ENCODE data around the gene GPR156. TPM values are rescaled to one million over a fixed set of nuclear protein-coding genes. Genes with fewer than 3 reads are reported as not detected.
A peak's percentile ranks its signal among the peaks of the same experiment; 100 is the strongest.

GPR156 gene
- total RNA-seq, 1 experiment from 2014 or later, result 3.1 TPM

DNA sequence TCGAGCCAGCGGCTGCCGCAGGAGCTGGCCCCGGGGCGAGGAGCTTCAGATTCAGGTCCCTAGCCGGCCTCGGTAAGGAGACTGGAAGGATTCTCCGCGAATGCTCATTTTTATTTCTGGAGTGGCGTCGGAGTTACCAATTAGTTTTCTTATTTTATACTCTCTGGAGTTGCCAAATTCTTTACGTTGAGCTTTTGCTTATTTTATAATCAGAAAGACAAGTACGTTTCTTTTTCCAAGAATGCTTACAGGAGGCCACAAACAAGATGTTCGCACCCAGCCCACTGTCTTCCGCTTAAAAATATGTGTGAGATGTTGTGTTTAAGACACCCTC, 453 bp upstream of the GPR156 start:
- TF ChIP-seq, protein P1, sequence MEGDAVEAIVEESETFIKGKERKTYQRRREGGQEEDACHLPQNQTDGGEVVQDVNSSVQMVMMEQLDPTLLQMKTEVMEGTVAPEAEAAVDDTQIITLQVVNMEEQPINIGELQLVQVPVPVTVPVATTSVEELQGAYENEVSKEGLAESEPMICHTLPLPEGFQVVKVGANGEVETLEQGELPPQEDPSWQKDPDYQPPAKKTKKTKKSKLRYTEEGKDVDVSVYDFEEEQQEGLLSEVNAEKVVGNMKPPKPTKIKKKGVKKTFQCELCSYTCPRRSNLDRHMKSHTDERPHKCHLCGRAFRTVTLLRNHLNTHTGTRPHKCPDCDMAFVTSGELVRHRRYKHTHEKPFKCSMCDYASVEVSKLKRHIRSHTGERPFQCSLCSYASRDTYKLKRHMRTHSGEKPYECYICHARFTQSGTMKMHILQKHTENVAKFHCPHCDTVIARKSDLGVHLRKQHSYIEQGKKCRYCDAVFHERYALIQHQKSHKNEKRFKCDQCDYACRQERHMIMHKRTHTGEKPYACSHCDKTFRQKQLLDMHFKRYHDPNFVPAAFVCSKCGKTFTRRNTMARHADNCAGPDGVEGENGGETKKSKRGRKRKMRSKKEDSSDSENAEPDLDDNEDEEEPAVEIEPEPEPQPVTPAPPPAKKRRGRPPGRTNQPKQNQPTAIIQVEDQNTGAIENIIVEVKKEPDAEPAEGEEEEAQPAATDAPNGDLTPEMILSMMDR (IDR thresholded peaks at IDR 0.05; ENCODE audit: insufficient read depth in 1 of 2, low read depth in 1 of 2, low read length in 1 of 2, severe bottlenecking in 1 of 2, unreplicated experiment in 1 of 2), result no peak
- intact Hi-C loops (cut with micrococcal nuclease; ENCODE audit: unreplicated experiment), result no loop called here
- BruUV-seq (replicated peaks), result TSS peak; percentile 74
- 0 out of 2 replicates have a peak, but pooled peaks cover 5% of the 10 kb centered on the region for H3K4me1 ChIP-seq
- Mint-ChIP-seq H3K27ac (ENCODE audit: unreplicated experiment) (no peak overlapping the region), H3K36me3 (ENCODE audit: insufficient read depth, unreplicated experiment) (no peaks in the 10 kb centered on the region), H3K4me3 (ENCODE audit: unreplicated experiment) (peak overlapping the region; percentile 49), H3K9me3 (ENCODE audit: unreplicated experiment) (no peaks in the 10 kb centered on the region), H3K4me1 (ENCODE audit: low read depth, unreplicated experiment) (no peaks in the 10 kb centered on the region), H3K27me3 (ENCODE audit: insufficient read depth, unreplicated experiment) (peaks cover 2% of the 10 kb centered on the region)
- H3K9me3 ChIP-seq, result no peaks in the 10 kb centered on the region; the same call in 1 of the 2 replicates
- no peaks in the 10 kb centered on the region for H3K27me3 ChIP-seq (replicated peaks; ENCODE audit: control insufficient read depth, insufficient read depth, low read length)
- H3K36me3 ChIP-seq (ENCODE audit: control insufficient read depth, insufficient read depth, low read length), result no peaks in the 10 kb centered on the region
- peak overlapping the region; percentile 57 for H3K4me3 ChIP-seq (ENCODE audit: low read depth, low read length)
- ChIA-PET POLR2A (no interaction called here), CTCF (interaction anchor here (1.3 kb wide), 1 partner anchor 132 kb away, joined by 4 read pairs; no protein-coding TSS in a partner anchor)
- DNase-seq, result no peak

DNA sequence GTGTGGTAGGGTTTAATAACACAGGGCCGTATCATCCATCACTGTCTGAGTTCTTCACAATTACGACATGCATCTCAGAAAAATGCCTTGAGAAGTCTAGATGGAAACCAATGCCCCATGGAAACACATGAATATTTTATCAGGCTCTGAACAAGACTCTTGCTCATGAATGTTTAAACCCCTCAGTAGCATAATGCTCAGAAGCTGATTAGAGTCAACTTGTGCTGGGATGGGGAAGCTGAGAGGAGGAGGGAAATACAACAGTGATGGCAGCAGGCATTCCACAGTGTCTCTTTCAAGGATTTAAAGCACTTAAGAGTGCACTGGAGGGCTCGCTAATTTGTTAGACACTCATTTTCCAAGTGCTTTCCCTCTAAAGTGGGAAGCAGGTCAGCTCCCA, 3.8 kb downstream of the GPR156 start:
- no peaks in the 10 kb centered on the region for H3K9me3 Mint-ChIP-seq (ENCODE audit: unreplicated experiment)
- DNase-seq, result no peak
- no peaks in the 10 kb centered on the region for H3K36me3 Mint-ChIP-seq (ENCODE audit: insufficient read depth, unreplicated experiment)
- H3K27me3 Mint-ChIP-seq (ENCODE audit: insufficient read depth, unreplicated experiment), result peaks cover 2% of the 10 kb centered on the region
- H3K4me1 Mint-ChIP-seq (ENCODE audit: low read depth, unreplicated experiment), result no peaks in the 10 kb centered on the region
- 0 out of 2 replicates have a peak, but pooled peaks cover 5% of the 10 kb centered on the region for H3K4me1 ChIP-seq
- no TSS peak for BruUV-seq (replicated peaks)
- TF ChIP-seq, protein P1 (IDR thresholded peaks at IDR 0.05; ENCODE audit: insufficient read depth in 1 of 2, low read depth in 1 of 2, low read length in 1 of 2, severe bottlenecking in 1 of 2, unreplicated experiment in 1 of 2), result no peak
- no peak overlapping the region for H3K27ac Mint-ChIP-seq (ENCODE audit: unreplicated experiment)
- intact Hi-C loops (cut with micrococcal nuclease; ENCODE audit: unreplicated experiment), result loop anchor here (5.0 kb wide), 1 partner anchor 66 kb away; the partner anchor contains the start of gene LRRC58
- CTCF ChIA-PET, result no interaction called here
- no peak overlapping the region for H3K4me3 Mint-ChIP-seq (ENCODE audit: unreplicated experiment)
- H3K4me3 ChIP-seq (ENCODE audit: low read depth, low read length), result no peak overlapping the region
- H3K36me3 ChIP-seq (ENCODE audit: control insufficient read depth, insufficient read depth, low read length), result no peaks in the 10 kb centered on the region
- H3K9me3 ChIP-seq, result 0 out of 2 replicates have a peak, but pooled peaks cover 4% of the 10 kb centered on the region
- POLR2A ChIA-PET, result no interaction called here
- no peaks in the 10 kb centered on the region for H3K27me3 ChIP-seq (replicated peaks; ENCODE audit: control insufficient read depth, insufficient read depth, low read length)

DNA sequence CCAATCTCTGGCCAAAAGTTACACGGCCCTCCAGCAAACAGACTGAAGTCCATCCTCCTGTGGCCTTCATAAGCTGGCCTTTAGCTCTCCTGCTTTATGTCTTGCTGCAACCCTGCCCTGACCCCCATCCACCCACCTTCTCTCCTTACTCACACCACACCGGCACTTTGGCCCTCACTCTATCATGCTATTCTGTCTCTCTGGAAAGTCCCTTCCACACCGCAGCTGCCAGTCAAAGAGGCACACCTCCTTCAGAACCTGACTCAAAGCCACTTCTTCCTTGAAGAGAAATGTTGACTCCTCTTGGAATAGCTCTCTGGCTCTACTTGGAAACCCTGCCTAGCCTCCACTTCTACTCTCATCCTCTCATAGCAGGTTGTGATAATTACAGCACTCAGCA, 4.5 kb downstream of the GPR156 start:
- TF ChIP-seq, protein P1 (IDR thresholded peaks at IDR 0.05; ENCODE audit: insufficient read depth in 1 of 2, low read depth in 1 of 2, low read length in 1 of 2, severe bottlenecking in 1 of 2, unreplicated experiment in 1 of 2), result no peak
- no peak overlapping the region for H3K4me3 ChIP-seq (ENCODE audit: low read depth, low read length)
- Mint-ChIP-seq H3K9me3 (ENCODE audit: unreplicated experiment) (no peaks in the 10 kb centered on the region), H3K36me3 (ENCODE audit: insufficient read depth, unreplicated experiment) (no peaks in the 10 kb centered on the region), H3K27ac (ENCODE audit: unreplicated experiment) (no peak overlapping the region), H3K4me1 (ENCODE audit: low read depth, unreplicated experiment) (no peaks in the 10 kb centered on the region), H3K27me3 (ENCODE audit: insufficient read depth, unreplicated experiment) (peaks cover 2% of the 10 kb centered on the region), H3K4me3 (ENCODE audit: unreplicated experiment) (no peak overlapping the region)
- intact Hi-C loops (cut with micrococcal nuclease; ENCODE audit: unreplicated experiment), result loop anchor here (5.0 kb wide), 1 partner anchor 67 kb away; the partner anchor contains the start of gene LRRC58
- no peaks in the 10 kb centered on the region for H3K36me3 ChIP-seq (ENCODE audit: control insufficient read depth, insufficient read depth, low read length)
- 0 out of 2 replicates have a peak, but pooled peaks cover 4% of the 10 kb centered on the region for H3K9me3 ChIP-seq
- DNase-seq, result no peak
- no TSS peak for BruUV-seq (replicated peaks)
- no peaks in the 10 kb centered on the region for H3K27me3 ChIP-seq (replicated peaks; ENCODE audit: control insufficient read depth, insufficient read depth, low read length)
- ChIA-PET POLR2A (no interaction called here), CTCF (no interaction called here)
- 0 out of 2 replicates have a peak, but pooled peaks cover 3% of the 10 kb centered on the region for H3K4me1 ChIP-seq
